Measurements from ENCODE around the gene EPS15.
A peak's percentile ranks its signal among the peaks of the same experiment; 100 is the strongest.
"Not testable (repeated sequence)": the region's sequence is repeated elsewhere in the genome, so short reads cannot be mapped to it uniquely, and the experiment has no call there.

EPS15 gene

DNA sequence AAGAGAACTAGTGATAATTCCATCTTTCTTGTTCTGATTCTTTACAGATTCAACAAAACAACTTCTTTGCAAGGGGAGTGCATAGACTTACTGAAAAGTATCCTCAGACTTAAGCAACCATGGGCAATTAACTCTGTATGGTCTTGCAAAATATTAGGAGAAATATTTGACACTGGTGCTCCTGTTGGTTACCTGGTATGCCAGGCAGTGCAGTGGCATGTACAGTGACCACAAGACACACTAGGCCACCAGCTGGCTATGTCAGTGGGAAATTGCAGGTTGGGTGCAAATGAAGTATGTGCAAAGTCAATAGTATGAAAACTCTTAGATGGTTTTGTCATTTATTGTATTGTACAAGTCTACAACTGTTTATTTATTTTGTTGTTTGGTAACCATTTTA is 34.5 kb downstream of the EPS15 start:
- Histone ChIP-seq H3F3A (ENCODE audit: low read depth) (peaks cover 4% of the 10 kb centered on the region; the same call in 1 of the 2 replicates), H3K4me3 (ENCODE audit: low read length, poor library complexity, severe bottlenecking) (no peak overlapping the region), H2AFZ (ENCODE audit: low read length) (no peak overlapping the region), H3K9ac (ENCODE audit: low read depth, low read length, poor library complexity, severe bottlenecking) (no peak overlapping the region), H3K9me2 (replicated peaks; ENCODE audit: low read depth, low read length) (no peaks in the 10 kb centered on the region), H3K4me1 (ENCODE audit: insufficient read depth, low read length, poor library complexity, severe bottlenecking) (peaks cover 26% of the 10 kb centered on the region), H3K4me2 (ENCODE audit: low read depth, low read length, poor library complexity, severe bottlenecking) (no peak overlapping the region), H4K20me1 (ENCODE audit: insufficient read depth, low read length, poor library complexity, severe bottlenecking) (peaks cover 6% of the 10 kb centered on the region), H3K27me3 (ENCODE audit: insufficient read depth, low read length, poor library complexity, severe bottlenecking) (no peaks in the 10 kb centered on the region), H3K9me3 (ENCODE audit: insufficient read depth, low read depth, low read length) (no peaks in the 10 kb centered on the region), H3K36me3 (ENCODE audit: insufficient read depth, low read length) (peaks cover 15% of the 10 kb centered on the region), H3K79me2 (ENCODE audit: insufficient read depth, low read length) (peaks cover 91% of the 10 kb centered on the region)
- TF ChIP-seq EZH2phosphoT487 (IDR thresholded peaks at IDR 0.05; ENCODE audit: borderline replicate concordance) = no peak
- TF ChIP-seq, protein P1, sequence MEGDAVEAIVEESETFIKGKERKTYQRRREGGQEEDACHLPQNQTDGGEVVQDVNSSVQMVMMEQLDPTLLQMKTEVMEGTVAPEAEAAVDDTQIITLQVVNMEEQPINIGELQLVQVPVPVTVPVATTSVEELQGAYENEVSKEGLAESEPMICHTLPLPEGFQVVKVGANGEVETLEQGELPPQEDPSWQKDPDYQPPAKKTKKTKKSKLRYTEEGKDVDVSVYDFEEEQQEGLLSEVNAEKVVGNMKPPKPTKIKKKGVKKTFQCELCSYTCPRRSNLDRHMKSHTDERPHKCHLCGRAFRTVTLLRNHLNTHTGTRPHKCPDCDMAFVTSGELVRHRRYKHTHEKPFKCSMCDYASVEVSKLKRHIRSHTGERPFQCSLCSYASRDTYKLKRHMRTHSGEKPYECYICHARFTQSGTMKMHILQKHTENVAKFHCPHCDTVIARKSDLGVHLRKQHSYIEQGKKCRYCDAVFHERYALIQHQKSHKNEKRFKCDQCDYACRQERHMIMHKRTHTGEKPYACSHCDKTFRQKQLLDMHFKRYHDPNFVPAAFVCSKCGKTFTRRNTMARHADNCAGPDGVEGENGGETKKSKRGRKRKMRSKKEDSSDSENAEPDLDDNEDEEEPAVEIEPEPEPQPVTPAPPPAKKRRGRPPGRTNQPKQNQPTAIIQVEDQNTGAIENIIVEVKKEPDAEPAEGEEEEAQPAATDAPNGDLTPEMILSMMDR (conservative IDR thresholded peaks at IDR 0.05; ENCODE audit: low read length) = no peak

DNA sequence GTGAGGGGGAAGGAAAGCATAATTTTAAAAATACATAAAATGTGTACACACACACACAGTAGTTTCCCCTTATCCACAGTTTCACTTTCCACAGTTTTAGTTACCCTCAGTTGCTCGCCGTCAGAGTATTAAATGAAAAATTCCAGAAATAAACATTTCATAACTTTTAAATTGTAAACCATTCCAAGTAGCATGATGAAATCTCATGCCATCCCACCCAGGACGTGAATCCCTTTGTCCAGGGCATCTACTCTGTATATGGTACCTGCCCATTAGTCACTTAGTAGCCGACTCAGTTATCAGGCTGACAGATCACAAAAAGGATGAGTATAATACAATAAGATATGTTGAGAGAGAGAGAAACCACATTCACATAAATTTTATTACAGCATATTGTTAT is 36.2 kb downstream of the EPS15 start:
- Histone ChIP-seq H3K9ac (ENCODE audit: low read depth, low read length, poor library complexity, severe bottlenecking) (no peak overlapping the region), H3K36me3 (ENCODE audit: insufficient read depth, low read length) (peaks cover 21% of the 10 kb centered on the region), H2AFZ (ENCODE audit: low read length) (no peak overlapping the region), H3K9me3 (ENCODE audit: insufficient read depth, low read depth, low read length) (no peaks in the 10 kb centered on the region), H3K79me2 (ENCODE audit: insufficient read depth, low read length) (peaks cover 77% of the 10 kb centered on the region), H3F3A (ENCODE audit: low read depth) (no peaks in the 10 kb centered on the region), H3K27me3 (ENCODE audit: insufficient read depth, low read length, poor library complexity, severe bottlenecking) (no peaks in the 10 kb centered on the region), H3K9me2 (replicated peaks; ENCODE audit: low read depth, low read length) (no peaks in the 10 kb centered on the region), H3K4me3 (ENCODE audit: low read length, poor library complexity, severe bottlenecking) (no peak overlapping the region), H4K20me1 (ENCODE audit: insufficient read depth, low read length, poor library complexity, severe bottlenecking) (peaks cover 6% of the 10 kb centered on the region), H3K4me1 (ENCODE audit: insufficient read depth, low read length, poor library complexity, severe bottlenecking) (peaks cover 19% of the 10 kb centered on the region), H3K4me2 (ENCODE audit: low read depth, low read length, poor library complexity, severe bottlenecking) (no peak overlapping the region)
- TF ChIP-seq EZH2phosphoT487 (IDR thresholded peaks at IDR 0.05; ENCODE audit: borderline replicate concordance) = no peak
- TF ChIP-seq, protein P1 (conservative IDR thresholded peaks at IDR 0.05; ENCODE audit: low read length) = no peak

DNA sequence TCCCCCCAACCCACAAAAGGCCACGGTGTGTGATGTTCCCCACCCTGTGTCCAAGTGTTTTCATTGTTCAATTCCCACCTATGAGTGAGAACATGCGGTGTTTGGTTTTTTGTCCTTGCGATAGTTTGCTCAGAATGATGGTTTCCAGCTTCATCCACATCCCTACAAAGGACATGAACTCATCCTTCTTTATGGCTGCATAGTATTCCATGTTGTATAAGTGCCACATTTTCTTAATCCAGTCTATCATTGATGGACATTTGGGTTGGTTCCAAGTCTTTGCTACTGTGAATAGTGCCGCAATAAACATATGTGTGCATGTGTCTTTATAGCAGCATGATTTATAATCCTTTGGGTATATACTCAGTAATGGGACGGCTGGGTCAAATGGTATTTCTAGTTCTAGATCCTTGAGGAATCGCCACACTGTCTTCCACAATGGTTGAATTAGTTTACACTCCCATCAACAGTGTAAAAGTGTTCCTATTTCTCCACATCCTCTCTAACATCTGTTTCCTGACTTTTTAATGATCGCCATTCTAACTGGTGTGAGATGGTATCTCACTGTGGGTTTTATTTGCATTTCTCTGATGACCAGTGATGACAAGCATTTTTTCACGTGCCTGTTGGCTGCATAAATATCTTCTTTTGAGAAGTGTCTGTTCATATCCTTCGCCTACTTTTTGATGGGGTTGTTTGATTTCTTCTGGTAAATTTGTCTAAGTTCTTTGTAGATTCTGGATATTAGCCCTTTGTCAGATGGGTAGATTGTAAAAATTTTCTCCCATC is 44.0 kb downstream of the EPS15 start:
- not testable (repeated sequence) for H3K4me3 ChIP-seq (ENCODE audit: low read length, poor library complexity, severe bottlenecking); H4K20me1 ChIP-seq (ENCODE audit: insufficient read depth, low read length, poor library complexity, severe bottlenecking); H3K27me3 ChIP-seq (ENCODE audit: insufficient read depth, low read length, poor library complexity, severe bottlenecking); H2AFZ ChIP-seq (ENCODE audit: low read length); H3F3A ChIP-seq (ENCODE audit: low read depth); H3K79me2 ChIP-seq (ENCODE audit: insufficient read depth, low read length); H3K9me3 ChIP-seq (ENCODE audit: insufficient read depth, low read depth, low read length); H3K9me2 ChIP-seq (replicated peaks; ENCODE audit: low read depth, low read length)
- Histone ChIP-seq H3K36me3 (ENCODE audit: insufficient read depth, low read length) (peaks cover 27% of the 10 kb centered on the region), H3K4me1 (ENCODE audit: insufficient read depth, low read length, poor library complexity, severe bottlenecking) (peaks cover 47% of the 10 kb centered on the region), H3K4me2 (ENCODE audit: low read depth, low read length, poor library complexity, severe bottlenecking) (peak overlapping the region; percentile 46), H3K9ac (ENCODE audit: low read depth, low read length, poor library complexity, severe bottlenecking) (peak overlapping the region; percentile 37)

Data from Loucy (cell line).